Suppressor macrophage (primary cell): ENCODE results near the gene ZNF22.
"Not testable (repeated sequence)": the region's sequence is repeated elsewhere in the genome, so short reads cannot be mapped to it uniquely, and the experiment has no call there.

Experiments used
- DNase-seq, 4 experiments: peaks; one replicate each; pipeline ENCODE4 v3.0.0-alpha.2; 2020 to 2022

Gene ZNF22

GRCh38 chr10:44991571-44991970 is 9.2 kb upstream of the ZNF22 start:
- peak in 1 of 4 experiments; percentile 1 for DNase-seq

DNA sequence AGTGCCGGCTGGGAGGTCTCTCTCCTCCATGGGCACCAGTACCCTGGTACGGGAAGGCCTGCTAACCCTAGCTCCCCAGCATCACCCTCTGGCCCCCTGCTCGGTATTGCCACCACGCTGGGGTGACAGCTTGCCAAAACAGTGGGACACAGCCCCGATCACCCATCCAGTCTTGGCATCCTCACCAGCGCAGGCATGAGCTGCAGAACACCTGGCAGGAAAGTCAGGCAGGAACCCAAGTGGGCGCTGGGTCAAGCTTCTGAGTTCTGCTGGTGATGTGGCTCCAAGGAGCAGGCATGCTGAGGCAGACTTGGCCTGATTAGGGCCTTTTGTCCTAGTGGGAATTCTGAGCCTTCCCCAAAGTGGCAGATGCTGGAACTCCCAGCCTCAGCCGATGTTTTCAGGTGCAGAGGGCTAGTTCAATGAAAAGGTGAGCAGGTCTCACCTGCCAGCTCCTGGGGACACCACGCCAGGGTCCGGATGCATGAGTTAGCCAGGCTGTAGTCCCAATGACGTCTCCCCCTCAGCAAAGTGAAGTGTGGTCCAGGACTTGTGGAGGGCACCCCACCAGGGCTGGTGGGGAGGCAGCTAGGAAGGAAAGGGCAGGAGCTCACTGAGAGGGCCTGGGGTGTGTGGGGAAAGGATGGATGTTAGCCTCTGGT is 8.5 kb upstream of the ZNF22 start:
- DNase-seq, result peak in 1 of 4 experiments; percentile 1

DNA sequence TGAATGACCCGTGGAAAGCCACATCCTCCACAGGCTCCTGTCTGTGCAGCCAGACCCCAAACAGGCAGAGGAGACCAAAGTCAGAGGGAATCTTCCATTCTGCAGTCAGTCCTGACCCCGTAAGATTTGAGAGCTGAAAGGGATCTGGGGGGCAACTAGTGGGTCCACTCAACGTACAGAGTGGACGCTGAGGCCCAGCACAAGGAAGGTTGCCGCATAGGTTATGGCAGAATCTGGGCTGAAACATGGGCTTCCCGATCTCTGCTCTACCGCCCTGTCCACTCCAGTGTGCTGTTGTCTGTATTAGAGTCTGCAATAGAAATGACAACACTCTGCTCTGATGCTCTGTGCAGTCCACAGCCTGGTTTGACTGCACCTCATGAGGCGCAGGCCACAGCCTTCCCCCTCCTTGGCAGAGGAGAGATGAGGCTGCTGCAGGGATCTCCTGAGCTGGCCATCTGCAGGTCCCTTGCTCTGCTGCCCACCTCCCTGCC is 7.9 kb upstream of the ZNF22 start:
- no peak for DNase-seq

GRCh38 chr10:44993226-44993921 is 7.3 kb upstream of the ZNF22 start:
- no peak for DNase-seq

DNA sequence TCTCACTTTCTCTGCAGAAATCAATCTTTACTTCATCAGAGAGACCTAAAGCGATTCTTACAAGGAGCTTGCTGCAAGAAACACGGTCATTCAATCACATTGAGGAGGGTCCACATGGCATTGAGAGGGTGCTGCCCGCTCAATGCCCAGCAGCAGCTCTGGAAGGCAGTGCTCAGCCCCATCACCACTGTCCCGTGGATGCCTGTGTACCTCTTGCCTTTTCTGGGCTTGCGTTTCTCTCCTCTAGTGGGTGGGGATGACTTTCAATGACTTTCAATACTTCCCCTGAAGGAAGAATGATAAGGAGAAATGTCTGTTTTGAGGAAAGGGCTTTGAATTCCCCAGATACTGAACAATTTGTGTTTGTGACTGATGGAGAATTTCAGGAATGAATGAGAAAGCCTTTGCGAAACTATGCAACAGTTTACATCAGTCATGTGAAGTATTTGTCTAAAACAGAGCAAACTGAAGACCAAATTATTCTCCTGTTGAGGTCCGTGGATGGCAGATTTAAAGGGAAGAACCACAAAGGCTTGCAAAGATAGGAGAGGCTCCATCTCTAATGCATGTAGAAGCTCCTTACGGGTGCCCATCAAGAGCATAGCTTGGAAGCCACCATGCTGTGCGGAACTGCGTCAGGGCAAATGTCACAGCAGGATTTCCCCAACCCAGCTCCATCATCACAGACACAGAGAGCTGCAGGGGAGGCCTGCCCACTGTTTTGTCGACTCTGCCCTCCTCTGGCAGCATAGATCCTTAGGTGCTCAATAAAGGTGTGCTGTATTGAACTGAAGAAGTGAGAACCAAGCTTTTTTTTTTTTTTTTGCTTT is 6.6 kb upstream of the ZNF22 start:
- no peak for DNase-seq

- DNase-seq, result no peak
These were observed 5.8 kb upstream of the ZNF22 start for GRCh38 chr10:44994752-44995530.

DNA sequence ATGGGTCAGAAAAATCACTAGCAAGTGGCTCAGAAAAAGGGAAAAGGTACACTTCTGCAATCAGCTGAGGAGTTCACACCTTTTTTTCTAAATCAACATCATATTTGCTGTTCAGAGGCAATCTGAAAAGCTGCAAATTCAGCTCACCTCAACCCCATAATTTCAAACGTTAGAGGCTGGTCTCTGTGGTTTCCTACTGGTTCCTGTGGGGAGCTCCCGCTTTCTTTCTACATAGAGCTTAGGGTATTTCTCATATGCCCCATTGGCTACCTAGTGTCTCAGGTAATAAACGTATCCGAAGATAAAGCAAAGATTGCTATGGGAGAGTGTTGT is 5.2 kb upstream of the ZNF22 start:
- DNase-seq, result no peak

GRCh38 chr10:44995914-44996669 is 4.6 kb upstream of the ZNF22 start:
- no peak for DNase-seq

DNA sequence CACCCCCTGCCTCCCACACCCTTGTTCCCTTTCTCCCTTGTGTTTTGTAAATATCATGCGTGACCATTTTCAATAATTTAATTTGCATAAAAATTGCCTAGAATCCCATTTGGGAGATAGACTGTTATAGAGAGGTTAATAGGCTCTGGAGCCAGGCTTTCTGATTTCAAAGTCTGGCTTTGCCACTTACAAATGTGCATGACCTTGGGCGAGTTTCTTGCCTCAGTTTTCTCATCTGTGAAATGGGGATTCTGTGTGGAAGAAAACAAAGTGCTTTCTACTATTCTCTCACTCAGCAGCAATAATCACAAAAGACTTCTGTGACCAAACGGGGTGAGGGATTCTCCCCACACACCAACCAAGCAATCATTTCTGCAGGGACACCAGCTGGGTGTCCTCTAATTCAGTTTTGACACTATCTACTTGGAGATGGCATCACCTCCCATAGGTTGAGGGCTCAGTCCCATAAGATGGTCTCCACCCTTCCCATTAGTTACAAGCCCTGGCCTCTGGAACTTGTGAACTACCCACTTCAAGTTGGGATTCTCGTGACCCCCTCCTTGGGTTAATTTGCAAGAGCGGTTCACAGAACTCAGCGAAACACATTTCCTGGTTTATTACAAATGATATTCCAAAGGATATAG is 3.5 kb upstream of the ZNF22 start:
- DNase-seq, result no peak

DNA sequence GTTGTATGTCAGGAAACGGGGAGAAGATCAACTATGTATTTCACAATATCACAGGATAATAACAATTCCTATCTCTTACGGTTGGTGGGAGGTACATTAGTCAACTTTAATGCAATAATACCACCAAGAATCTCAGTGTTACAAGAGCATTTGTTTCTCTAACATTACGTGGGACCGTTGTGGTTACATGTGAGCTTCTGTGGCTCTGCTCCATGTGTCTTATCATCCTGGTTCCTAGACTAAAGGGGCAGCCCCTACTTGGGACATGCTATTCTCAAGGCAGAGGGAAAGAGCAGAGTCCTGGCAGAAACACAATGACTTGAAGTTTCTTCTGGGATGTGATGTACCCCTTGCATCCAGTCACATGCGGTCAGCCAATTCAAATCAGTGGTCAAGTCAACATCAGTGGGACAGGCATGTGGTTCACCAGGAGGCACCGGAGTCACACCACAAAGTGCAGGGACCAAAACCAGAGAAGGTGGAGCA is 2.5 kb upstream of the ZNF22 start:
- no peak for DNase-seq

- peak in 3 of 4 experiments; percentile 44 to 60 (median 45) for DNase-seq
These were observed 478 bp upstream of the ZNF22 start for GRCh38 chr10:45000138-45000751.

GRCh38 chr10:45001381-45002148 is 842 bp downstream of the ZNF22 start:
- peak; percentile 50 to 67 (median 63) for DNase-seq

DNA sequence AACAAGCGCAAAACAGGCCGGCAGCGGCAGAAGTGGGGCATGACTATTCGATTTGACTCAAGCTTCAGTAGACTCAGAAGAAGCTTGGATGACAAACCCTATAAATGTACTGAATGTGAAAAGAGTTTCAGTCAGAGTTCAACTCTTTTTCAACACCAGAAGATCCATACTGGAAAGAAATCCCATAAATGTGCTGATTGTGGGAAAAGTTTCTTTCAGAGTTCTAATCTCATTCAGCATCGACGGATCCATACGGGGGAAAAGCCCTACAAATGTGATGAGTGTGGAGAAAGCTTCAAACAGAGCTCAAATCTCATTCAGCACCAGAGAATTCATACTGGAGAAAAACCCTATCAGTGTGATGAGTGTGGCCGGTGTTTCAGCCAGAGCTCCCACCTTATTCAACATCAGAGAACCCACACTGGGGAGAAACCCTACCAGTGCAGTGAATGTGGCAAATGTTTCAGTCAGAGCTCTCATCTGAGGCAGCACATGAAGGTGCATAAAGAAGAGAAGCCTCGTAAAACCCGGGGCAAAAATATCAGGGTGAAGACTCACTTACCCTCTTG is 2.8 kb downstream of the ZNF22 start:
- no peak for DNase-seq

DNA sequence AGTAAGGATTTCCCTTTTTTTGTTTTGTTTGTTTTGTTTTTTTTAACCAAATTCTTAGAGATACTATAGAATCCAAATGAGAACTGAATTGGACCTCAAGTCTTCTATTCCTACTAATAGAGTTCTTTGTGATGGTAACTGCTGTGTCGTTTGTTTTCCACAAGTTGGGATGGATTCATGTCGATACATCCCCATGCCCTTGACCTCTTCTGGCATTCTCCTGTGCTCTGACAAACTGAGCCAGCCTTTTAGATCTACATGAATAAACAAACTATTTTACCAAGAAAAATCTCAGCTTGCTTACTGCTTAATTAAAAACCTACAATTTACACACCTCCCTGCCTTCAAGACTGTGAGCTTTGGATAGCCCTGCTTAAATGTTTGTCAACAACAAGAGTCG is 3.9 kb downstream of the ZNF22 start:
- DNase-seq, result no peak

DNA sequence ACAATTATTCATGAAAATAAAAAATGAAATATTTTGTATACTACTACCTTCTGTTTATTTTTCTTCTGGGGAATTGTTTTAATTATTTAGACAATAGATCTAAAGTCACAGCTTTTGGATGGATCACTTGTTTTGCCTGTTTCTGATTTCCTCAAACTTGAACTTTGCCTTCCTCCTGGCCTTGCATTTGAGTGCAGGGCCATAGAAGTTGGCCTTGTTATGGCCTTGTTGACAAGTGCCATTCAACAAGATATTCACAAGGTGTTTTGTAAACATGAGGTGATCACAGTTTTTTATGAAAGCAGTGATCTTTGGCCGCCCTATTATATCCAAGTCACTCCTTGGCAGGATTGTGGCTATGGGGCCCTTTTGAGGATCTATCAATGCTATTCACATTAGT is 4.6 kb downstream of the ZNF22 start:
- no peak for DNase-seq

DNA sequence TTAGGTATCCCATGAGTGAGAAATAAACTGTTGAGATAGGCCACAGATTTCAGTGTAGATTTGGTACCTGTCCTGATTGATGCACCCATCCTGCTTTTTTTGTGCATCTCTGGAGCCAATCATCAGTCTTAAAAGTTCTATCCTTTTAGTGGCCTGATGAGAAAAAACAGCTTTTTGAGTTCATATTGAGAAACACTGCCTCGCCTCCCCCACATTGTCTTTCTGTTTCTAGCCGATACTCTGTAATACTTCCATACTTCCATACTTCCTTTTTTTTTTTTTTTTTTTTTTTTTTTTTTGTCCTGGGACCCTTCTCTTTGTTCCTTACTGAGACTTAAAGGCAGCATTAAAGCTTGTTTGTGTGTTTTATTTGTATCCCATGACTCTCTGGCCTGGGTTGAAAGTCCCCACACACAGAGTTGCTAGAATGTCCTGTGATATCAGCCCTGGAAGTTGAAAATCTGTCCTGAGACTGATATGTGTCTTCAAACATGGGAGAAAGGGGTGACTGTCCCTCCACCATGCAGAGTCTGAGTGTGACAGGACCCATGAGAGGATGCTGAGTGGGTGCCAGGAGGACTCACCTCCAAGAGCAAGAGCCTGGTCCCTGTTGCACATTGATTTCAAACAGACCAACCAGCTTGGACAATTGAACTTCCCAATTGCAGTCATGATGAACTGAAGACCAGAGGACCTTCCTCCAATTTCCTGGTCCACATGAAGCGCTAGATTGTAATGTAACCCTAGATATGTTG is 5.7 kb downstream of the ZNF22 start:
- peak in 3 of 4 experiments; percentile 53 to 71 (median 58) for DNase-seq

DNA sequence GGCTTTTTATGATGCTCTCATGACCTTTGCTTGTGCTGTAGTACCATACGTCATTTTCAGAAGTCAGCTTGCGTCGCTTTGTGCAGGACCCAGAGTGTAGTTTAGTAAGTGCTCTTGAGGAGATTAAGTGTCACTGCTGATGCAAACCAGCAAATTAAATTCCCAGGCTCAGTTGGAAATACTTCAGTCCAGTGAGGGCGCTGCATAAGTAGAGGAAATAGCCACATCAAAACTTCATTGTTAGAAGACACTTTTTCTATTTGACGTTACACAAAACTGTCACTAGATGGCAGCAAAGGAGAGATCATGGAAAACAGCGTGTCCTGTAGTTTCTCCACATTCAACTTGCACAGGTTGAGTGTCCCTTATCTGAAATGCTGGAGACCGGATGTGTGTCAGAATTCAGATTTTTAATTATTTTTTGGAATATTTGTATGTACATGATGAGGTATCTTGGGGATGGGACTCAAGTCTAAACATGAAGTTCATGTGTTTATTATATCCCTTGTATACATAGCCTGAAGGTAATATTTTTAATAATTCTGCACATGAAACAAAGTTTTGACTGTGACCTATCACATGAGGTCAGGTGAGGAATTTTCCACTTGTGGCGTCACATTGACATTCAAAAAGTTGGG is 7.9 kb downstream of the ZNF22 start:
- DNase-seq, result peak; percentile 71 to 92 (median 83)

DNA sequence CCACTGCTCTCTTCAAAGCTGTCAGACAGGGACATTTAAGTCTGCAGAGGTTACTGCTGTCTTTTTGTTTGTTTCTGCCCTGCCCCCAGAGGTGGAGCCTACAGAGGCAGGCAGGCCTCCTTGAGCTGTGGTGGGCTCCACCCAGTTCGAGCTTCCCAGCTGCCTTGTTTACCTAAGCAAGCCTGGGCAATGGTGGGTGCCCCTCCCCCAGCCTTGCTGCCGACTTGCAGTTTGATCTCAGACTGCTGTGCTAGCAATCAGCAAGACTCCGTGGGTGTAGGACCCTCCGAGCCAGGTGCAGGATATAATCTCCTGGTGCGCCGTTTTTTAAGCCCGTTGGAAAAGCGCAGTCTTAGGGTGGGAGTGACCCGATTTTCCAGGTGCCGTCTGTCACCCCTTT is 13.8 kb downstream of the ZNF22 start:
- not testable (repeated sequence) for DNase-seq
